HG03575 (cell line): ENCODE measurements around the gene ACTRT2.

Experiments used
- ATAC-seq: cut with Tn5 transposase; IDR thresholded peaks from one replicate; pipeline ENCODE4 v1.9.1; 2021; ENCODE audit not compliant: unreplicated experiment, insufficient number of reproducible peaks, low FRiP score; ENCODE audit errors: extremely low read depth

The ACTRT2 gene

DNA sequence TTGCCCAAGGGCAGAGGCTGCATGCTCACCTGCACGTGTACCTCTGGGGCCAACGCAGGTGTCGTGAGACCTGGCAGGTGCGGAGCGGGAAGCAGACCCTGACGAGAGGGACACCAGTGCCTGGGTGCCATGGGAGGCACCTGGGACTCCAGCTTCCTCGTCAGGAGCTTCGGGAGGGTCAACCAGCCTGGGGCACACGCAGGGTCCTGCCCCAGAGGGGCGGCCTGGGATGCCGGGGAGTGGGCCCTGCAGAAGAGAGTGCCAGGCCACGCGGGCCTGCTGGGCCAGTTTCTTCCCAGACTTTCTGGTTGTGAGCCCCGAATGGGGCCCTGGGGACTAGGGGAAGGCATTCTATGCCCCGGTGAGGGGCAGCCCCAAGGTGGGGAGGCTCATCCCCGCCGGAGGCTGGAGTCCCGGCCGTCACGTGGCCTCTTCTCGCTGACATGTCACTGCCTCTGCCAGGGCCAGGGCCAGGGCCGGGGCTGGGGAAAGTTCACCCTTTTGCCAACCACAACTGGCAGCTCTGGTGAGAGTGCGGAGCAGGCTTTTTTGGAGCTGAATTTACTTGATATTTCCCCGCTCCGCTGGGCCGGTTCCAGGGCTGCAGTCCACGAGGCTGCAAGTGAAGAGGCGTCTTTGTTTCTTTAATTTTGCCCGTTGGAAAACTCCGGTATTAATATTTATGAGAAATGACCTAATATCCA, 38.5 kb upstream of the ACTRT2 start:
- no peak for ATAC-seq

DNA sequence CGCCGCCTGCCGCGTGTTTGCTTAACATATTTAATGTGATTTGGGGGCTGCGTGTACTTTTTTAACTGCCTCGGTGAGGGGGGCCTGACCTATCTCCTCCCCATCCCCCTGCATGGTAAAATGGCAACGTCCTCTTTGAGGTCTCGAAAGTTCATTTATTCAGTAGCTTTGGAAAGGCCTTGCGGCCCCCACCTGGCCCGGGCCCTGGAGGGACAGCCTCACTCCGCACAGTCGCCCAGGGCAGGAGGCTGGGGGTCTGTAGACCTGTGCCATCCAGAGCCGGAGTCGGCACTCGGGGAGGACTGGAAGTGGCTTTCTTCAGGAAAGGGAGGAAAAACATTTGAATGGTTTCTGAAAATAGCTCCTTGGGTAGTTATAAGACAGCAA, 38.0 kb upstream of the ACTRT2 start:
- no peak for ATAC-seq

DNA sequence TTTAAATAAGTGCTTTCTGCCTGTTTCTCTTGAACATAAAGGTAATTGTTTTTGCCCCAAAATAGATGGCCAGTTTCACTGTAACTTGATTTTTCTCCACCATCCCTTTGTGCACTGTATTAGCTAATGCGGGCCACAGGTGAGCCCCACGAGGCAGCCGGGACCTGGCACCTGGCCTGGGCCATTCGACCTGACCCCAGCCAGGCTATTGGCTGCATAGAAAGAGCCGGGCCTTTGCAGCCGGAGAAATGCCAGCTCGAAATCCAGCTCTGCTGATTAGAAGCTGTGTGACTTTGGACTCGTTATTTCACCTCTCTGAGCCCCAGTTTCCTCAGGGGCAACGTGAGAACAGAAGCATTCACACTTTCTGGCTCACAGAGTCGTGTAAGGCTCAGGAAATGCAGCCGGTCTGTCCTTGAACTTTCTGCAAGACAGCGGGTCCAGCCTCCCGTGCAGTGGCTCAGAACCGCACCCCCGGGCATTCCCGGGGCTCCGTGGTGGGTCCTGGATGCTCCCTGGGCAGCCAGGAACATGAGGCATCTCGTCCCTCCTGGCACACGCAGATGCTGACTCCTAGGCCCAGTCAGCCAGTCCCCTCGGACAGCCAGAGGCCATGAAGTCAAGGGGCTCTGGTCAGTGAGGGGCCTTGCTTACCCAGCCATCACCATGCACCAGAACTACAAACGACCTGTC, 37.4 kb upstream of the ACTRT2 start:
- ATAC-seq = no peak

DNA sequence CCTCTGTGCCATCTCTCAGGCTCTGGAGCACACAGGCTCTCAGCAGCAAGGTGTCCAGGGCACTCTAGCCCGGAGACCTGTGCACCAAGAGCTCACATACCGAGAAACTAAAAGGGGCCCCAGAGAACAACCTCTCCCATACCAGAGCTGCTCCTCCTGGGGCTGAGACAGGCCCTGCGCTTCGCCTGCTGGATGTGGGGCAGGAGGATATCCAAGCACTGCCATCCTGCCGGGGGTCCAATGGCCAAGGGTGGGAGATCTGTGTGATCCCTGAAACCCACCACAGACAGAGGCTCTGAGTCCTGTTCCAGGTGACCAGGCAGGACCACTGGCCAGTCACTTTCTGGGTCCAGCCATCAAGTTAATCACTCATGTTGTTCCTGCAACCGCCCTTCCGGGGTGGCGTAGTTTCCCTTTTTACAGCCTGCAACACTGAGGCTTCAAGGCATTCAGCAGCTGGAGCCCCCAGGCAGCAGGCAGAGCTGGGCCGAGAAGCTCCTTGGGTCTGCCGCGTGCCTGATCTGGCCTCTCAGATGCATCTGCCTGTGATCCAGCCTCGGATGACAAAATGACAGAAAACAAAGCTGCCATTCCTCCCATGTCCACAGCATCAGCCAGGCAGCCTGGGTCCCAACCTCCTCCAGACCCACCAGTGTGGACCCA, 36.7 kb upstream of the ACTRT2 start:
- ATAC-seq = no peak

DNA sequence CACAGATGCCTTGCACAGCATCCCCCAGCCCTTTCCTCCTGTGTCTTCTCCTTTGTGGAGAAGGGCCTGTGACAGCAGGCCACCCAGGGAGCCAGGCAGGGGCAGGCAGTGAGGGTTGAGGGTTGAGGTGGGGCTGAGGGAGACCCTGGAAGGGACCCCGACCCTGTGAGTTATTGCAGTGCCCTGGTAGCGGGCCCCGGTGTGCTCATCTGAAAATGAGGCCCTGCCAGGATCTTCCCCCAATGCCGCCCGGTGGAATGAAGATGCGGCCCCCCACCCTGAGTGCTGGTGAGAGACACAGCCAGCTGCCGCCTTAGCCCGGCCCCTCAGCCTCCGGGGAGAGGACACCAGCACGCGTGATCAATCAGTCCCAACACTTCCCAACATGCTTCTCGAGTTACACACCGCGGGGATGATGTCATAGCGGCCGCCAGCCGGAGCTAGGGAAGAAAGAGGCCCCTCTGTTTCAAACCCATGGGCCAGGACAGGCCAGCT, 36.2 kb upstream of the ACTRT2 start:
- ATAC-seq = no peak

DNA sequence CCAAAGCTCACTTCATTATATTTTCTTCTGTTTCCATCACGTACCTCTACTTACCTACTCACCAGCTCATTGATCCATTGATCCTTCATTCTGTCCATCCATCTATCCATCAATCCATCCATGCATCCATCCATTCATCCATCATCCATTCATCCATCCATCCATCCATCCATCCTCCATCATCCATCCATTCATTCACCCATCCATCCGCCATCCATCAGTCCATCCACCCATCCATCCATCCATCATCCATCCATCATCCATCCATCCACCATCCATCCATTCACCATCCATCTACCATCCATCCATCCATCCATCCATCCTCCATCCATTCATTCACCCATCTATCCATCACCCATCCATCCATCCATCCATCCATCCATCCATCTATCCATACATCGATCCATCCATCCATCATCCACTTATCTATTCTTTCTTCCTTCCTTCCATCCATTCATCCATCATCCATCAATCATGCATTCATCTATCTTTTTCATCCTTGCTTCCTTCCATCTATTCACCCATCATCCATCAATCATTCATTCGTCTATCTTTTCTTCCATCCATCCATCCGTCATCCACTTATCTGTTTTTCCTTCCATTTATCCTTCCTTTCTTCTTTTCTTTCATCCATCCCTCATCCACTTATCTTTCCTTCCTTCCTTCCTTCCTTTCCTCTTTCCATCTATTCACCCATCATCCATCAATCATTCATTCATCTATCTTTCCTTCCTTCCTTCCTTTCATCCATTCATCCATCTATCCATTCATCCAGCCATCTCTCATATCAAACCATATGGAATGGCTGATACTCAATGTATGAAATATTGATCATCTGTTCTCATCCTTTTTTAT, 35.3 kb upstream of the ACTRT2 start:
- no peak for ATAC-seq

DNA sequence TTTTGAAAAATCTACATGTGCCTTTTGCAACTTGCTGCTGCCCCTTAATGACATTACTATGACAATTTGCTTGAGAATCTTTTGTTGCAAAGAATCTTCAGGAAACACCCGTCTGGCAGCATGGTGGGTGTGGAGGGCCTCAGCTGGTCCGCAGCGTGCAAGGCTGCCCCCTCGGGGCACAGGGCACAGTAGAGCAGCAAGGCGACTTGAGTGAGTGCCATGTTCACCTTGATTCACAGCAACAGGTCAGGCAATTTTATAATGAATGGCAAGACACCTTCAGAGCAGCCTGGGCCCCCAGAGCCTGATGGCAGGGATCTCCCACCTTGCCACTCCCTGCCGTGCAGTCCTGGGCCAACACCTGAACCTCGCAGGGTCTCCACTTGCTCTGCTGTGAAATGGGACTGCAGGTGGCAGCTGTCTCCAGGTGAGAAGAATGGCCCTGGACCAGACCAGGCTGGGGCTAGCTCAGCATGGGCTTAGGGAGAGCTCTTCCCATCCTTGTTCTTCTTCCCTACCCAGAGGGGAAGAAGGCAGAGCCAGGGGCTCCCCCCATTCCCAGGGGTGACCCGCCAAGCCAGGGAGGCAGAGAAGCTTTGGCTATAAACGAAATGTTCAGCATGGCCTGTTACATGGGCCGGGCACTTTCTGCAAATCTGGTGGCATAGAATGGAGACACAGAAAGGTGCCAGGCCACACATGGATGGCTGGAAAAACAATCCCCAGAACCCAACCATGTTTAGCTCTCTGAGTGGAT, 34.5 kb upstream of the ACTRT2 start:
- ATAC-seq = no peak

DNA sequence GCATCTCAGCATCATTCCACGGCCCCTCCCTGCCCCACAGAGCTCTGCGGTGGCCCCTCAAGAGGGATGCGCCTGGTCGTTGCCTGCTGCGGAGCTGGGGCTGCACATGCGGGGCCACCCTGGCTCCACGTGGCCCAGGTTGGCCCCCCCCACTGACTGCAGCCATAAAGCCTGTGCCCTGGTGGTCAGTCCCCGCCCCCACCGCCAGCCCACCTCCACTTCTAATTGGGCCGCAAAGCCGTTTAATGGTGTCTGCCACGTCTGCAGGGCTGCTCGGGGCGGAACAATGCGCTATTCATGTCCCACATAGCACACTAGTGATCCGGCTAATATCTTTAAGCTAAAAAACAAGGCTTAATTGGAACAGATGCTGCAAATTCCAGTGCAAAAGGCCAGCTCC, 33.5 kb upstream of the ACTRT2 start:
- no peak for ATAC-seq

DNA sequence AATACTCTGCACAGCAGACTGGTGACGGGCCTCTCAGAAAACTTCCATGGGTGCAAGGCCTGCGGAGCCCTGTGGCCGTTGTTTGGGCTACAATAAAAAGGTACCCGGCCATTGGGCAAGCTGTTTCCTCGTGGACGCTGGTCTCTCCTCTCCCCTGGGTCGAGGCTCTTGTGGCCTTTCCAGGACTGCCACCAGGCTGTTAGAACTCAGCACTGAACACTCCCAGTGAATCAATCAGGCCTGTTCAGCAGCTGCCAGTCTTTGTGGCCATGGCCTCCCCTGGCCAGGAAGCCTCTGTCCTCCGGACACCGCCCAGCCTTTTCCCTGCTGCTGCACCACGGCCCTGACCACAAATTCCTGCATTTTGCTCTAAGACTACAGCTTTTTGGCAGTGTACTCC, 33.0 kb upstream of the ACTRT2 start:
- ATAC-seq = no peak

DNA sequence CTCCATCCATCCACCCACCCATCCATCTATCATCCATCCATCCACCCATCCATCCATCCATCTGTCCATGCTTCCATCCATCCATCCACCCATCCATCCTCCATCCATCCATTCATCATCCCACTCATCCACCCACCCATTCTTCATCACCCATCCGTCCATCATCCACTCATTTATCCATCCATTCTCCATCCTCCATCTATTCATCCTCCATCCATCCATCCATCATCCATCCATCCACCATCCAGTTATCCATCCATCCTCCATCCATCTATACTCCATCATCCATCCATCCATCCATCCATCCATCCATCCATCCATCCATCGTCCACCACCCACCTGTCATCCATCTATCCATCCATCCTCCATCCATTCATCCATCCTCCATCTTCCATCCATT, 32.1 kb upstream of the ACTRT2 start:
- no peak for ATAC-seq

DNA sequence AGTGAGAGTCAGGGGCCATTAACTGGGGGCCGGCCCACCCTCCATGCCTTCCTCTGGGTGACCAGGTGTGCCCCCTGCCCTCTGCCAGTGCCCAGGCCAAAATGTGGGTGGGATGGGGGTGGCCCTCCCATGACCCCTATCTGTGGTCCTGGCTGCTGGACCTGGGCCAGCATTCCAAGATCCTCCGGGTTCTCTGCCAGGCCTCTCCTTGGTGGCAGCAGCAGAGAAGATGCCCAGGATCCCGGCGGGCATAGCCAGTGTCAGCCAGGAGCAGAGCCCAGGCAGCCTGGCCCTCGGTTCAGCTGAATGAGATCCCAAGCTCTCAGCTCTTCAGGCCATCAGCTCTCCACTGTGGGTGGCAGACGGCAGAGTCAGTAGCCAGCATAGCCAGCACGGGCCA, 31.3 kb upstream of the ACTRT2 start:
- no peak for ATAC-seq

DNA sequence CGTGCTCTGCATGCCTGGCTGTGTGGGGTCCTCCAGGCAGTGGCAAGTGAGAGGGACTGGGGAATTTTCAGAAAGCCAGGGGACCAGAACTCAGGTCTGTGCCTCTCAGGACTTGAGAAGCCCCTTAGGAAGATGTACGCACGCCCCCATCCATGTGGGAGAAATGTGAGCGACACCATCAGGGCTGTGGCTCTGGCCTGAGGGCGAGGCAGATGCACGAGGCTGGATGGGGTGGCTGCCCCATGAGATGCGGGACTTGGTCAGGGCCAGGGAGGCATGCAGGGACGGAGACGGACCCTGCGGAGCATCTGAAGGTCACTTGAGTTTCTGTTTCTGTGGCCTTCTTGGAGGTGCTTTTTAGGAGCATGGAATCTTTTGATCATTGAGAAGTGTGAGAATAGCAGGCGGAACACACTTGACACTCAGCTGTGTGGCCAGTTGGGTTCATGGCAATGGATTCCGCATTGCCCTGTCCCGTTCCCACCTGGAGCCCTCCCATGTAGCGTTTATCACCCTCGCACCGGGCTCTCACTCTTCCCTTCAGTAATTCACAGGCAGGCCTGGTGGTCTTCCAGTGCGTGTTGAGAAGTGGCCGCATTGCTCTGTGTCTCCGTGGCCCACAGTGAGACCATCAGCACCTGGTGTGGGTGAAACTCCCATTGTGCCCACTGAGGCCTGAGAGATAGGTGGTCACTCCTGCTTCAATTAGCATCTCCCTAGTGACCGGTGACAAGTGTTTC, 30.7 kb upstream of the ACTRT2 start:
- ATAC-seq = no peak

DNA sequence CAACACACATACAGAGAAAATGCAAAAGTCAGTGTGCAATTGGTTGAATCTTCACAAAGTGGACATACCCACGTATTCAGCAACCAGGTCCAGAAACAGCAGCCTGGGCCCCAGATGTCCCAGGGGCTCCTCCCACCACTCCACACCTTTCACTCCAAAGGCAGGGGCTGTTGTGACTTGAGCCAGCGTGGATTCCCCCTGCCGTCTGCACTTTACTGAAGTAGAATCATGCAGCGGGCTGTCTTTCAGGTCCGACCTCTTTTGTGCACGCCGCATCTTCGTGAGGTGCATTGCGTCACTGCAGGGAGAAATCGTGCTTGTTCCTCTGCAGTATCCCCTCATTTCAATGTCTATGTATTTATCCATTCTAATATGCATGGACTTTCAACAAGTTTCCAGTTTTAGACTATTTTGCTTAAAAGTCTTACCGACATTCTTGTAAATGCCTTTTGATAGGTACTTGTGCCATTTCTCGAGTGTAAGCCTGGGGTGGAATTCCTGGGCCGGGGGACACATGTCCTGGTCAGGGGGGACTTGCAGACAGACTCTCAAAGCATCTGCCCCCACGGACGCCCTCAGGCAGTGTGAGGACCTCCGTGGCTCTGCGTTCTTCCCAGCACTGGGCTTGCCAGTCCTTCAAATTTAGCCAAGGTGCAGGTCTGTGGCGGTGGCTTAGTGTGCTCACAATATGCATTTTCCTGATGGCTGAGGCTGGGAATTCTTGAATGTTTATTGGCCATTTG, 29.3 kb upstream of the ACTRT2 start:
- no peak for ATAC-seq

DNA sequence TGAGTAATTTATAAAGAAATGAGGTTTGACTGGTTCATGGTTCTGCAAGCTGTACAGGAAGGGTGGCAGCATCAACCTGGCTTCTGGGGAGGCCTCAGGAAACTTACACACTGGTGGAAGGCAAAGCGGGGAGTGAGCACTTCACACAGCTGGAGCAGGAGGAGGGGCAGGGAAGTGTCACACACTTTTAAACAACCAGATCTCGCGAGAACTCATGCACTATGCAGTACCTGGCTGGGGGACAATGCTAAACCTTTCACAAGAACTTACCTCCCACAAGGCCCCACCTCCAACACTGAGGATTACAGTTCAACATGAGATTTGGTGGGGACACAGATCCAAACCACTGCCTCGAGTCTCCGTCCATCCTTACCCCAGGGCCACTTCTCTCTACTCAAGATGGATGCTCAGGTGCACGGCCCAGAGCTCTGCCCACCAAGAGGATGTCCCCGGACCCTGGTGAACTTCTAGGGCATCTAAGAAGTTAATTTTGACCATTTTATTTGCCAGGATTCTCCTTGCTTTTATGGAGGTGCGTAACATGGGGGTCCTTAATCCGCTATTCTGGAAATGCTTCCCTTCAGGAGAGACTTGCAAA, 22.7 kb upstream of the ACTRT2 start:
- no peak for ATAC-seq

DNA sequence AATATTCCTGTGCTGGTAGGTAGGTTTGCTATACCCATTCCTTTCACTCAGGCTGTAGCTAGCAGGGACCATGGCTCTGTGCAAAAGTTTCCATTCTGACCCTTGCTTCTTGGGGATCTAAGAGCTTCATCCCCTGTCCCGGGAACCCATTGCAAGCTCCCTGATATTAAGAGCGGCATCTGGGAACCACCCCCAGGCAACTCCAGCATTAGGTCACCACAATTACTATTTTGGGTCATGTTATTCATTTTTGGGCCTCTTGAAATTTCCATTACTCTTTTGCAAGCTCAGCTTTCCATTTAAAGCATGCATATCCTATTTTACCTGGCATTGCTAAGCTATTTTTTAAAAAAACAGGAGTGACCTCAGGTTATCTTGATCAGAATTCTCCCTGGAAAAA, 22.1 kb upstream of the ACTRT2 start:
- no peak for ATAC-seq

DNA sequence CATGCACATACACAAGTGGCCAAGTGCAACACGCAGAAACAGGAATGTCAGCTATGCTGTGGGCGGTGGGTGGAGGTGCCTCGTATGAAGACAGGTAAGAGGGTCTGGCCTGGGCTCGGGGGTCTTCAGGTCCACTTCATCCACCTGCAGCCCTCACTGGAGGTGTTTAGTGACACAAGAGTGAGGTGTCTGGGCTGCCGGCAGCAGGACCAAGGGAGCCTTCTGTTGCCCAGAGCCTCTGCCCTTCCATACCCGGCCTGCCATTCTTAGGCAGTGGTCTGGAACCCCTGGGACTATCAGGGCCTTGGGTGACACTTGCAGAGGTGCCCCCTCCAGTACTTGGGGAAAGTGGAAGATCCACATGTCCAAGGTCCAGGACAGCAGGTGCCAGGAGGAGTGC, 21.7 kb upstream of the ACTRT2 start:
- no peak for ATAC-seq

DNA sequence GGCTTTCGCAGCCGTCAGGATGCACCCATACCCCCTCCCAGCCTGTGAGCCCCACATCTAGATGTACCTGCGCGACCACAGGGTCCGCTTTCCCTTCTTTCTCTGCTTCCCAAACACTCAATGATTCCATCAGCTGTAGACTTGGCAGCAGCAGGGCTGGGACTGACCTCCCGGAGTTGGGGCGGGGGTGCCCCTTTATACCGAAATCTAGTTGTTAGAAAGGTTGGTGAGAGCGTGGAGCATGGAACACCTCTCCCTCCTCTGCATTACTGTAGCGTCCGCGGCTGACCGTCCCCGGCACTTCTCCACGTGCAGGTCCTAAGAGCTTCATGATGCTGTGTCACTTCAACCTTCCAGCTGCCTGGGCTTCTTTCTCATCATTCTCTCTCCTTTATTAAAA, 21.1 kb upstream of the ACTRT2 start:
- ATAC-seq = no peak
